GM21515 (cell line): ENCODE data around the gene ARHGAP6.
A peak's percentile ranks its signal among the peaks of the same experiment; 100 is the strongest.

Experiments
- ATAC-seq: cut with Tn5 transposase; IDR thresholded peaks from one replicate; pipeline ENCODE4 v1.9.1; 2021; ENCODE audit not compliant: unreplicated experiment

The ARHGAP6 gene

DNA sequence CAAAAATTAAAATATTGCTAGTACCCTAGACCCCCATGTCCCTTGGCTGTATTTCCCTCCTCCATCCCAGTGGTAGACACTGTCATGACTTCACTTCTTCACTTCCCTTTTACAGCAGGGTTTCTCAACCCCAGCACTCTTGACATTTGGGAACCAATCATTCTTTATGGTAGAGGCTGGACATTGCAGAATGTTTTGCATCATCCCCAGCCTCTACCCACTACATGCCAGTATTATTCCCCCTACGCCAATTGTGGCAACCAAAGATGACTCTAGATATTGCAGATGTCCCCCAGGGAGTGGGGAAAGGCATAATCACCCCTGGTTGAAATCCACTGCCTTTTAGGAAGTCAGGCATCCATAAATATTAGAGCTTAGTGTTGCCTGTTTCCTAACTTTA, 233.9 kb downstream of the ARHGAP6 start:
- no peak for ATAC-seq

DNA sequence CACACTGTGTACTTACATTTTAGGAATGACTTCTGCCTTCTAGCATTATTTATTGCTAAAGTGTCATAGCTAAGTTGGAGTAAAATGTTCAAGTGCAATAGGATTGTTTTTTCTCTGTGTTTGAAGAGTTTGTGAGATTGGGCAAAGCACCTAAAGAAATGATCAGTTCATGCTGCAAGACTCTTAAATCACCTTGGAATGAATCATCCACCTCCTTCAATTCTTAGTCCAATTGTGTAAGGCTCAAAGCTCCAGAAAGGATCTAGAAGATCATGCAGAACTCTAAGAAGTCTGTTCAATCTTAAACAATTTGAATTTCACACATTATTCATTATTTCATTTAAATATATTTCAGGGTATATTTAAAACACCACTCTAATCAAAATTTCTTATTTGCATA, 235.4 kb downstream of the ARHGAP6 start:
- no peak for ATAC-seq

DNA sequence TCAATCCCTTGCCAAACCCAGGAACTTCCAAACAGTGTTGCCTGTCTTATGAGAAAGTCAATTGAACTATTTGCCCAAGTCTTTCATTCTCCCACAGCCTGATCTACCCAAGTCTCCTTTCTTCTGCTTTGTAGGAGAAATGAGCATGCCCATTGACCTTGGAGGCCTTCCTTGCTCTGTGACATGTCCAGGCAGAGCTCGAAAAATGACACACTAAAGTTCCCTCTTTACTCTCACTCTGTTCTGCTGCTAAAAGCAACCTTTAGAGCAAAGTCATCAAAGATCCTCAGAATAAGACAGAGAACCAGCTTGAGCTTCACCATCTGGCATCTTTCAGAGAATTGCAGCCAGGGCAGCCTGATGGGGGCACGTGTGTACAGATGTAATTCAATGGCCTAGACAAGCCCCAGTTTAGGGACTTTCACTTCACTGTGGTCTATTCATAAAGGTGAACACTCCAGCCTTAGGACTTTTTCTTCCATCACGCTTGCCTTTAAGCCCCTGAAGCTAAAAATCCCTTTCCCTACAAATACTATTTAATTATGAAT, 236.1 kb downstream of the ARHGAP6 start:
- no peak for ATAC-seq

DNA sequence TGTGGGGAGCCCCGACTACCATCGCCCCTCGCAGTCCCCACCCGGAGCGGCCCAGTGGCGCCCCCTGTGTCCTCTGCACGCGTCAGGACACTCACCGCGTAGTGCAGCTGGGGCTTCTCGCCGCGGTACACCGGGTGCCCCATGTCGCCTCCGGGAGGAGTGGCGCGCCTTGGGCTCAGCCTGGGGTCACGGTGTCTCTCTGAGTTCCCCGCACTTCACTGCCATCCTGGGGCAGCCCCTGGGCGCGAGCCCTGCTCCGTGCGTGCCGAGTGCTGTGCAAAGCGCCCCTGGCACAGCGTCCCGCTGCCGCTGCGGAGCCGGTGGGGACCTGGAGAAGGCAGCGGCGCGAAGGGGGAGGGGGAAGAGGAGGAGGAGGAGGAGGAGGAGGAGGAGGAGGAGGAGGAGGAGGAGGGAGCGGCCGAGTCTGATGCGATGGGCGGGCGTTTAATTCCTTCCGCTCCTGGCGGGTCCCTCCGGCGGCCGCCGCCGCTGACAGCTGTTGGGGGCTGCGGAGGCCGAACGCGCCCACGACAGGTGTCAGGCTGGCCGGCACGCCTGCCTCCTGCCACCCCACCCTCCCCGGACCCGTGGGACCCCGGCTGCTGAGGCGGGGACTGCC, 238.2 kb downstream of the ARHGAP6 start:
- ATAC-seq = no peak

DNA sequence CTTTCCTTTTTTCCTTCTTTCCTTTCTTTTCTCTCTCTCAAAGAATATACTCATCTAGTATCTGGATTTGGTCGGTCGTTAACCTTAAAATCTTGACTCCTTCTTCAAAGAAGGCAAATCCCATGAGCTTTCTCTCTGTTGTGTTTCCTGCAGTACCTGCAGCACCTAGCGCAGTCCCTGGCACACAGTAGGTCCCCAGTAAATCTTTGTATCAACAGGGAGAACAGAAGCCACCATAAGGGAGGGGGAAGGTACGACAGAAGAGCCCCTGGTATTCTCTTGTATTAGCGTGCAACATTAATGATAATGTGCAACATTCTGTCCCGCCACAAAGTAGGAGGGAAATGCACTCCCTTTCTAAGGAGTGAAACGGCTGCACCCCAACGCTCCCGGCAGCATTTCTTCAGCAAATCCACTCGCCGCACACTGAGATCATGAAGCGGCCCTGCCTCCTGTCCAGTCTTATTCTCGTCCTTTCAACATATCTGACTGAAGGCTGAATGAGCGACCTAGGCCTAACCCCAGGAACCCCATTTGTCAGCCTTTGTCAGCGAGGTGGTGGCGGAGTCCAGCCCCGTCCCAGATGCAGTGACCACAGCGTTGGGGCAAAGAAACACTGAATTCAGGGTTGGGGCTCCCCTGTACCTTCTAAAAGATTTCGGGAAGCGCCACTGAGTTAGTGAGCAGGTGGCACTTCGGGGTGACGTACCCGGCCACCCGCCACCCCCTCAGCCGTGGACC, 238.8 kb downstream of the ARHGAP6 start:
- ATAC-seq = no peak

DNA sequence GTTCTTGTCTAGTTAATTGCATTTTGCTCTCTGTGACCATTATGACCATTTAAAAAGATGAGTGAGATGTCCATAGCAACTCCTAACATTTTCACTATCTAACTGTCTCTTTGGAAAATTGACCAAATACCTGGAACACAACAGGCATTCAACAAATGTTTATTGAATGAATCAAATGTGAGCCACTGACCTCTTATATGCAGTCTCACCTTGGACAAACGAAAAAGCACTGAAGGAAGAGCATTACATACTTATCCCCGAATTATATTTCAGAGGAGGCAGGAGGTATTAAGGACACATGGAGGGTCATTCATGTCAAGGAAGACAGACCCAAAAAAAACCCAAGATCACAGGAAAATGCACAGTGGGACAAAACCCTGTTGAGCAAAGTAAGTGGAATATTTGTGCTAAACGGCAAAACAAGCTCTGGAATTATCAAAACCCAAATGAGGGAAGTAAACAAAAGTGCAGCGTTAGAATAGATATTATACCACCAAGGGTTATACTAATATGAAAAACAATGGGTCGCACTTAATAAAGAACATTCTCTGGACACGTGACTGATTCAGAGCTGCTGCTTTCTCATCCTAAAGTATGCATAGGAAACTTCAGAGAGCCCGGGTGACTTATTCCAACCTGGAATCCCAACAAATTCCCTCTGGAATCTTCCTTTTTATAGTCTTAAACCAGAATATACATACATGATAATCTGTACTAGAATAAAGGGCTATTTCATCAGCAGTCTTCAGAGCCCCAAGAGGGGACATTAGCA, 240.6 kb downstream of the ARHGAP6 start:
- ATAC-seq = no peak

DNA sequence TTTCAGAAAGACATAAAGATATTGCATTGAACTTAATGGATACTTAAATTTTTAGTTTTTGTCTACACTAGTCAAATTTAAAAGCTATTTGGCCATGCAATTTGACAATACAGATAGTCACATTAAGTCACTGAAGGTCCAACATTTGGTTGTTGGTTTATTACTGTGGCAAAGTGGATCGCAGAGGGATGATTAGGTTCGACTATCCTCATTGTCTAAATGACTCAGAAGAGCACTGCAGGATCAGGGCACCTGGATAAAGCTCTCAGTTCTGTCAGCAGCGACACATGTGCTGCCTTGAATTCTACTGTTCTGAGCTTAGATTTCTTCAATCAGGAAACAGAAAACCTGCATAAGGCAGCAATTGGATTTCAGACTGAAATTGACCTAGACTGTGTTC, 241.8 kb downstream of the ARHGAP6 start:
- ATAC-seq = no peak

DNA sequence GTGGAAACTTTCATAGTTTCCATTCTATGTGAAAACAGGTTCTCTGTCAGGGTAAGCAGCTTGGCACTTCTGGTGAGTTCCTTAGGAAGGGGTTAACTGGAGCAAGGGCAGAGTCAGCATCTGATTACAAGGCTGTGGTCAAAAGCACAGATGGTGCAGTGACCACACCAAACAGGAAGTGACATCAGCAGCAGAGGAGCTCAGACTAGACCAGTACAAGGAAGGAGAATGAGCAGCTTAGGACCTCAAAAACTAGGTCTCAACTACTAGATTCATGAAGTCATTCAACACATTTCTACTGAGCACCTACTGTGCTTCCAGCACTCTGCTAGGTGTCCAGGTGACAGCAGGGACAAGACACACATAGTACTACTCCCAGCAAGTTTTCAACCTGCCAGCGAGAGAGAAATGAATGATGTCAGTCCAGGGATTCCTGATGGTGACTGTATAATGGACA, 242.3 kb downstream of the ARHGAP6 start:
- peak; percentile 85 for ATAC-seq

DNA sequence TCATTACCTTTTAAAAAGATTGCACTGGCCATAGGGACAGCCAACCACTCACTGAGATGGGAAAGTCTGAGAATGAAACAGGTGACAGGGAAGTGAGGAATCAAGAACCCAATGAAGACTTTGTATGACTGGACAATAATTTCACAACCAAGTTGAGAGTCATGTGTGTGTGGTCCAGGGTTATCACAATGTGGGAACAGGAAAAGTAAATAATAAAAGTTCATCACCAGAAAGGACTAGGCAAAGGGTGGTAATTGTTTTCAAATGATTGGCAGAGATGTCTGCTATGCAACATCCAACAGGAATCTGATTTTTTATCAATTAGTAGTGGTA, 243.2 kb downstream of the ARHGAP6 start:
- ATAC-seq = no peak

DNA sequence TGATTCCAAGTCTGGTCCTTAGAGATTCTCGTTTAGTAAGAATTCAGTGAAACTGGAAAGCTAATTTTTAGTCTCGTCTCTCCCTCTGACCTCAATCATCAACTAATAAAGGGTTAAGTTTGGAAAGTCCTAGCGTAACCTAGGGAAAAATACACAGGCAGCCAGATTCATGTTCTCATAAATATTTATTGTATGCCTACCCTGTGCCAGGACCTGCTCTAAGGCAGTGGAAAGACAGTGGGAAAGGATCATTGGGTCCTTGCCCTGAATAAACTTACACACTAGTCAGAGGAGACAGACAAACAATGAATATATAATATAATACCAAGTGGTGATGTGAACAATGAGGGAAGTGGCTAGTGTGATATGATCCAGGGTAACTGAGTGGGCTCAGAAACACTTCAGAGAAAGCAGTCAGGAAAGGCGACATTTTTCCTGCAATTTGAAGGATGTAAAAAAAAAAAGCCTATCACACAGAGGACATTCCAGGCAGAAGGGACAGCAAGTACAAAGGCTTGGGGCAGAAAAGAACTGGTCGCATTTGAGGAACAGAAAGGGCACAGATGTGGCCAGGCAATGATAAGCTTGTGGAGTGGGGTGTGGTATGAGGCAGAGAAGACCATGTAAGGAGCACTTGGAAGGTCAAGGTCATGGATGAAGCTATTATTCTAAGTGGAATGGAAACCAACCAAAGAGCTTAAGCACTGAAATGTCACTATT, 243.8 kb downstream of the ARHGAP6 start:
- no peak for ATAC-seq

DNA sequence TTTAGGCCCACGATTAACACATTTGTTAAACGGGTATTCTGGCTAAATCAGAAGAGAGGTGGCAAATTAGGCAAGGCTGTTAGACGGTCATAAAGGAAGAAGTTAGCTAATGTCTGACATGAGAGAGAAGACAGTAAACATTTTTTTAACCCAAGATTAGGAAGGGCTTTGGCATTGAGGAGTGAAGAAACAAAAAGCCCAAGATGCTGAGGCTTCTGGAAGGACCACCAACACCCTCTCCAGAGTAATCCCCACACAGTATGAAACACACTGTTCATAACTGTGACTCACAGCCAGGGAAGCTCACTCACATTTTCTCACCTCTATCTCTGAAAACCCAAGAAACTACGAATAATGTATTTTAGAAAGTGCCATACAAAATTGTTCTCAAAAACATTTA, 244.9 kb downstream of the ARHGAP6 start:
- no peak for ATAC-seq

DNA sequence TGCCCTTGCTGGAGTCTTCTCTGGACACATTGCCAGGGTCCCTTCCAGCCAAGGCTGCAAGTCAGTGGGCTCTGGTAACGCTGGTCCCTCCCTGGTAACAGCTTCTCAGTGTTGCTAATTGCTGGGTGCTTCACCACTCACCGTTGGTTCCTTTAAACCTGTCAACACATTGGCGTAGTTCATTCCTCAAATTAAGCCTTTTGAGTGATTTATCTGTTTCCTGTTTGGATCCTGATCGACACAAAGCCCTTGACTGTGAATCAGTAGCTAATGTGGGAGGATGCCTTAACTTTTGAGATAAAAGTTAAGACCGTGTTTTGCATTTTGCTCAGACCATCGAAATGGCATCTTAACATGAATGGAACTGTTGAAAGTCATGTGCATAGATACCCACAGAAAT, 246.6 kb downstream of the ARHGAP6 start:
- no peak for ATAC-seq

DNA sequence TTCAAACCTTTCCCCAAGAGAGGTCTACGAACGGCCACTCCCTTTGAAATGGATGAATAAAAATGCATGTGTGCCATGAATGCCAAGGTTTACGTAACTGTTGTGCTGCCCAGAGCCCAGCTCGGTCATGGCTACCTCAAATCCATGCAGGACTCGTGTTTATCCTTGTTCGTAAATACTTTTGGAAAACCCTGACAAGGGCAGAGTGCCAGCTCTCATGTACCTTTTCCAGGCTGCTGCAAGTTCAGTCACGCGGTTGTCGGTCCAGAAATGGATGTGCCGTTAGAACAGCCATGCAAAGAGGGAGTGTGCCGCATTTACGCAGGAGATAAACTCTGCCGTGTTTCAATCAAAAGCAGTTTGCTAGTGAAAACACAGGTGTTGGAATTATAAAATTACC, 249.1 kb downstream of the ARHGAP6 start:
- no peak for ATAC-seq

DNA sequence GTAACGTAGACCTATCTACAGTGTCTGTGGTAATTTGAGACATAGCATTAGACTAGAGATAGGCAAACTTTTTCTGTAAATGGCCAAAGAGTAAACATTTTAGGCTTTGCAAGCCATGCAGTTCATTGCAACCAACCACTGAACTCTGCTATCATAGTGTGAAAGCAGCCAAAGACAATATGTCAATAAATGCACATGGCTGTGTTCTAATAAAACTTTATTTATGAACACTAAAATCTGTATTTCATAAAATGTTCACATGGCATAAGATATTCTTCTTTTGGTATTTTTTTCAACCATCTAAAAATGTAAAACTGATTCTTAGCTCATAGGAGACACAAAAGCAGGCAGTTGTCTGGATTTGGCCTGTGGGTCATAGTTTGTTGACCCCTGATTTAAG, 251.6 kb downstream of the ARHGAP6 start:
- no peak for ATAC-seq

DNA sequence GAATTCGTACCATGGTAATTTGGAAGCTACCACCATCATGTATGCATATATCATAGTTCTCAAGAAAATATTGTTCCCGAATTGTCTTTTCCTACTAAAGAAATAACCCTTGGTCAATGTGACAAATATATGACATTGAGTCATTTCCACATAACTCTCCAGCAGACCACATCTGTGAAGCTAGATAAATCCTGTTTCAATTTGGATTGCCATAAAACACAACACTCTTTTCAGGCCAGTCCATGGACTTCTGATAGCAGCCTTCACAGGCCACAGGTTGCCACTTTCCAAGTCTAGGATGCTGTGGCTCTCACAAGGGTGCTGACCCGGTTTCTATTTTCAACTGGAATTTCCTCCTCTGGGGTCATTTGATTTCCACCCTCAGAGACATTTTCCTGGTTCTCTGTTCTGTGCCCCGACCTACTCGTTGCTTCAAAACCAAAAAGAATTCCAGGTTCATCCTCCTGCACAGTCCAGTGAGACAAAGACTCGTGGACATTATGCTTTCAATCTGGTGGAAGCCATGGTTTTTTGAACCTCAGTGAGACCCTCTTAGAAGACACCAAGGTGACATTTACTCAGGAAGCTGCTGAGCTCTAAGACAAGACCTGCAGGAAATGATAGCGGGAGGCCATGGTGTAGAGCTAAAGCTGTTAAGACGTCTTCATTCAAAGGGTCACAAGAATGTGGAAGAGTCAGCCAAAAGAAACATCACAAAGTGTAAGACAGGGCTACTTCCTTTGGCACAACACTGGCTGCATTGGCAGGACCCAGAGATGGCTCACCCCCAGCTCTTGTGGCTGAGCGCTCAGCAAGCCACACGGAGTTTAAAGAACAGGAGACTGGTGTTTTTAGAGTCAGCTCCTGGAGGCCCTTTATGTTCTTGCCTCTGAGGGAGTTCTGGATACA, 252.8 kb downstream of the ARHGAP6 start:
- no peak for ATAC-seq

DNA sequence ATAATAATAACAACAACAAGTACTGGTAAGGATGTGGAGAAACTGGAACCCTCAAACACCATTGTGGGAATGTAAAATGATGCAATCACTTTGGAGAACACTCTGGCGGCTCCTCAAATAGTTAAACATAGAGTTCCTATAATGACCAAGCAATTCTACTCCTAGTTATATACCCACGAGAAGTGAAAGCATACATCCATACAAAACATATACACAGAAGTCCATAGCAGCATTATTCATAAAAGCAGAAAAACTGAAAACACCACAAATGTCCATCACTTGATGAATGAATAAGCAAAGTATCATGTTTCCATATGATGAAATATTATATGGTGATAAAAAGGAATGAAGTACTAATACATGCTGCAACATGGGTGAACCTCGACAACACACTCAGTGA, 255.8 kb downstream of the ARHGAP6 start:
- no peak for ATAC-seq

DNA sequence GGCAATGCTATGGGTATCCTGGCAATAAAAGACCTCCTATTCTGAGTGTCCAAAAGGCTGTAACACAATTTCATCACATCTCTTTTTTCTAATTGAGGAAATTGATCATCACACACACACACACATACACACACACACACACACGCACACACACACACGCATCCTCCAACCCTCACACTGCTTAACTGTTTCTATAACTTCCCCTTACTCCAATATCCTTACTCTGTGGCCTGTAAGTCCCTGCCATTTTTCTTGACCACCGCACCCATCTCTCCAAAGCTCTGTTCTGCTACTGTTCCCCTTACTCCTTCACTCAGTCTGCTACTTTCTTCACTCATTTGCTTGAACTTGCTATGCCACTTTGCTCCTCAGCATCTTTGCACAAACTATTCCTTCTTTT, 256.9 kb downstream of the ARHGAP6 start:
- no peak for ATAC-seq

DNA sequence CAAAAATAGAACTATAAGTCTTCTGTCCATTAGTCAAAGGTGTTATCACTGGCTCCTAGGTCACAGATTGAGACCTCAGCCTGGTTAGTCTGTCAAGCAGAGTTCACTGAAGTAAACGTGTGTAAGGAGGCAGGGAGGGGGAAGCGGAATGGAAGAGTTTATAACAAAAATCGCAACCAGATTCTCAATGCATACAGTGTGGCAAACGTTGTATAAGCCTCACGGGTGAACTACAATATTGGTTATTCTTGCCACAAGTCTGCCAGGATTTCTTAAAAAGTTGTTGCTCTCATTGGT, 257.7 kb downstream of the ARHGAP6 start:
- ATAC-seq = no peak

DNA sequence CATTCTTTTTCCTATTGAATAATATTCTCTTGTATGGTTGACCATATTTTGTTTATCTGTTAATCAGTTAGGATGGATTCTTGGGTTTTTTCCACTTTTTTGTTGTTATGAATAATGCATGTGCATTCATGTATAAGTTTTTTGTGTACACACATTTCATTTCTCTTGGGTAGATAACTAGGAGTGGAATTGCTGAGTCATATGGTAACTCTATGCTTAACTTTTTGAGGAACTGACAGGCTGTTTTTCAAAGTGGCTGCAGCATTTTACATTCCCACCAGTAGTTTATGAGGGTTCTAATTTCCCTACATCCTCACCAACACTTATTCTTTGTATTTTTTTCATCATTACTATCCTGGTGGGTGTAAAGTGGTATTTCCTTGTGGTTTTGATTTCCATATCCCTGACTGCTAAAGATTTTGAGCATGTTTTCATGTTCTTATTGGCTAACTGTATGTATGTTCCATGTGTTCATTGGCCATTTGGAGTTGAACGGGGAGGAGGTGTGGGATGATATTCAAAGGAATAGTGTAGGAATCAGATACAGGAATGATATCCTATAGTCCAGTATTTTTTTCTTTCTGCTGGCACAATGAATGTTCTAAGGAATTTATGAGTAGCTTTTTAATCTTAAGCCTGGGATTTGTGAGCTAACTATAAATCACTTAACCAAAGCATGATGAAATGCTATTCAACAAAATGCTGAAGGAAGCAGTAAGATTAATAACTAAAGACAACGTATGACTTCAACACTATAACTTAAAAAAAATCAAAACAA, 258.2 kb downstream of the ARHGAP6 start:
- no peak for ATAC-seq
